Activated CD8-positive, alpha-beta memory T cell treated with anti-CD3 and anti-CD28 coated beads, Interleukin-2, amount 50 U/mL, for 1 hour (primary cell): Measurements from ENCODE around the gene HMCN2.

Experiments
- DNase-seq: peaks from one replicate; pipeline ENCODE4 v3.0.0-alpha.2; 2020; ENCODE audit errors: extremely low read depth

The HMCN2 gene

GRCh38 chr9:130364619-130365322, 99.2 kb downstream of the HMCN2 start:
- no peak for DNase-seq

- DNase-seq, result no peak
These were observed 99.8 kb downstream of the HMCN2 start for GRCh38 chr9:130365323-130365721.

DNA sequence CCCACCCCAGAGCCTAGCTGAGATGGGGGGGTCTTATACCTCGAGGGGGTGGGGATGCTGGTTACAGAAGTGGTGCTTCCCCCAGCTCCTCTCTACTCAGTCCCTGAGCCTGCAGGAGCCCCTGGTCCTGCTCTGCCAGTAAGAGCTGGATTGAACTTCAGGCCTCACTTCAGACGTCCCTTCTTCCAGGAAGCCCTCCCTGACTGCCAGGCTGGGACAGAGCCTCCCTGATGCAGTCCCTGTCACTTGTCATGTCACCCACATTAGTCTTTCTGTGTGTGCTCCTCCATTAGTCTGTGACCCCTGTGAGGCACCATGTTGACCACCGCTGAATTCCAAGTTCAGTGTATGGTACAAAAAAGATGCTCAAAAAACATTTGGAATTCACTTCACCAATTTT, 100.5 kb downstream of the HMCN2 start:
- no peak for DNase-seq

- no peak for DNase-seq
These were observed 101.5 kb downstream of the HMCN2 start for GRCh38 chr9:130366888-130367550.

DNA sequence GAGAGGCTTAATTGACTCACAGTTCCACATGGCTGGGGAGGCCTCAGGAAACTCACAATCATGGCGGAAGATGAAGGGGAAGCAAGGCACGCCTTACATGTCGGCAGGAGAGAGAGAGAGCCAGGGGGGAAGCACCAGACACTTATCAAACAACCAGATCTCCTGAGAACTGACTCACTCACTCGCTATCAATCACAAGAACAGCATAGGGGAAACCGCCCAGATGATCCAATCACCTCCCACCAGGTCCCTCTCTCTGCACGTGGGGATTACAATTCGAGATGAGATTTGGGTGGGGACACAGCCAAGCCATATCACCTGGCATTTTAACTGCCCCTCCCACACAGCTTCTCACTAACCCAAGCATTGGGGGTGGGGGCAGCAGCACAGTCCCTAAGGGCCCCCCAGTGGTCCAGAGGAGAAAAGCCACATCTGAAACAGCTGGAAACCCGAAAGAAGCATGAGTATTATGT, 103.1 kb downstream of the HMCN2 start:
- DNase-seq, result no peak

DNA sequence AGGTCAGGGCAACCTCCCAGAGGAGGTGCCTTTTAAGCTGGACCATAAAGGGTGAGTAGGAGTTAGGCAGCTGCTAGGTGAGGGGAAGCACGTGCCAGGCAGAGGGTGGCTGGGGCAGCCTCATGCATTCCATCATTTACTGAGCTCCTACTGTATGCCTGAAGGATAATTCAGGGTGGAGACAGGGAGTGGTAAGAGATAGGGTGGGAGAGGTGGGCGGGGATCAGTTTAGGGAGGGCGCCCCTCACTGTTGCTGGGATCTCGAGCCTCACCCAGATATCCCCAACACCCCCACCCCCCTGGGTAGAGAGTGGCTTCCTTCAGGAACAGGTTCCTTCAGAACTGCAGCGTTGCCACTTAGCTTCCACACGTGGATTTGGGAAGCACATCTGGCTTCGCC, 104.7 kb downstream of the HMCN2 start:
- no peak for DNase-seq

DNA sequence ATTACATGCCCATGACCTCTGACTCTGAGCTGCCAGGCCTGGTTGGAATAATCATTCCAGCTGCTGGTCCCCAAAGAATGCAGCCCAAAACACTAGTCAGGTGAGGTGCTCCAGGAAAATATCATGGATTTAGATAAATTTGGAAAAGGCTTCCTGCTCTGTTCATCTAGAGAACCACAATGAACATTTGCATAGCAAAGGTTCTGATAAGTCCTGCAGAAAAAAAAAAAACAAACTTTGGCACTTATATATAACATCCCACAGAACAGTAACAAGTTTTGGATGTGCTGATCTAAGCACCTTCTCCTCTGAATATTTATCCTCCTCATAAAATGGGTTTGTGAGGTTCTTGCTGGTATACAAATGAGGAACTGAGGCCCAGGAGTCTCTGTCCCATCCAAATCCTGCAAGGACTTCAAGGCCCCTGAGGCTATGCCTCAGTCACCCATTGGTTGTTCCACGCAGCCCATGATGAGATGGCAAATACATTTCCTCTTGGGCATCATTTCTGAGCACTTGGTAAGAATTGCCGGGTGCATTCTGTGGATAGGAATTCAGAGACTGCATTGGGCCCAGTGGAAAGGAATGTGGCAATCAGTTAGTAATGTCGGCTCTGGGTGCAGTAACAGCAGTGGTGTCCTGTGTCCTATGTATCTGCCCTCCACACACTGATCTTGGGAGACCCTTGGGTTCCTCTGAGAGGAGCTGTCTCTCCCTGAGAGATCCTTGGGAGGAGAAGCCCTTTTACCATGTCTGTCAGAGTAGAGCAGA, 105.8 kb downstream of the HMCN2 start:
- DNase-seq, result no peak

GRCh38 chr9:130372057-130372456, 106.5 kb downstream of the HMCN2 start:
- no peak for DNase-seq

DNA sequence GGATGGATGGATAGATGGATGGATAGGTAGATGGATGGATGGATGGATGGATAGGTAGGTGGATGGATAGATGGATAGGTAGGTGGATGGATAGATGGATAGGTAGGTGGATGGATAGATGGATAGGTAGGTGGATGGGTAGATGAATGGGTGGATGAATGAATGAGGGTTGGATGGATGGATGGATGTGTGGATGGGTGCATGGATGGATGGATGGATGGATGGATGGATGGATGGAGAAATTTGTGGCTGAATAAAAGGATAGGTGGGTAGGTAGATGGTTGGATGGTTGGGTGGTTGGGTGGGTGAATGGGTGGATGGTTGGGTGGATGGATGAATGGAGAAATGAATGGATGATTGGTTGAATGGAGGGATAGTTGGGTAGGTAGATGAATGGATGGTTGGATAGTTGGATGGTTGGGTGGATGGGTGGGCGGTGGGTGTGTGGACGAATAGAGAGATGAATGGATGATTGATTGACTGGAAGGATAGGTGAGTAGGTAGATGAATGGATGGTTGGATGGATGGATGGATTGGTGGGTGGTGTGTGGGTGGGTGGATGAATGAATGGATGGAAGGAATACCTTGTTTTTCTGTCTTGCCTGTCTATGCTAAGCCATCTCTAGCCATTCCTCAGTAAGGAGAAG, 108.2 kb downstream of the HMCN2 start:
- no peak for DNase-seq

DNA sequence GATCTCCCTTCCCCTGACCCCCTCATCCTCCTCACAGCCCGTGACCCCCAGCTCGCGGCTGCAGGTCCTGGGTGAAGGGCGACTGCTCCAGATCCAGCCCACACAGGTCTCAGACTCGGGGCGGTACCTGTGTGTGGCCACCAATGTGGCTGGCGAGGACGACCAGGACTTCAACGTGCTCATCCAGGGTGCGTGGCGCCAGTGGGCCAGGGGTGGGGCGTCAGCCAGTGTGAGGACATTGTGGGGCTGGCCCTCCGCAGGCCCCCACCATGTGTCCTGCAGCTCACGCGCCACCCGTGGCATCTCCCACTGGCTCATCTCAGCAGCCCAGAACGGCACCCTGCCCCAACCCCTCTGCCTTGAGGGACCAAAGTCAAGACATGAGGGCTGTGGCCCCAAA, 112.1 kb downstream of the HMCN2 start:
- DNase-seq, result no peak

DNA sequence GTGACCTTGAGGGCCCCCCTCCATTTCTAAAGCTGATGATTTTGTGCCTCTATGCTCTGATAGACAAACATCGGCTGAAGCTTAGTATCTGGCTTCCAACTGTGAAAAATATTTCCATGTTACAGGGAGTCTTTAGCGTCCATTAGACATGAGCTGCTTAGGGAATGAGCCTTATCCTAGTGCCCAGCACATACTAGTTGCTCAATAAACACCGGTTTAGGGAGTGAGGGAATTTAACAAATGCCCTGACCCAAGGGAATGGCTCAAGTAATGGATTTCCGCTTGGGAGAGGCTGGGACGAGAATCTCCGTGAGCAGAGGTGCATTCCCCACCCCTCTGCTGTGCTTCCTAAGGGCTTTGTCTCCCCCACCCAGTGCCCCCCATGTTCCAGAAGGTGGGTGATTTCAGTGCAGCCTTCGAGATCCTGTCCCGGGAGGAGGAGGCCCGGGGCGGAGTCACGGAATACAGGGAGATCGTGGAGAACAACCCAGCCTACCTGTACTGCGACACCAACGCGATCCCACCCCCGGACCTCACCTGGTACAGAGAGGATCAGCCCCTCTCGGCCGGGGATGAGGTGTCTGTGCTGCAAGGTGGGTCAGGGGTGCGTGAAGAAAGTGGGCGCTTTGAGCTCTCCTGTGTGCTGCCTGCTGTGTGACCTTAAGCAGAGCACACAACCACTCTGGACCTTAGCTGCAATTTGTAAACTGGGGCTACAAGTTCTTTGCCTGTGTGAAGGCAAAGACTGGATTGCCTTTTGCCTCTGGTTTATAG, 113.5 kb downstream of the HMCN2 start:
- no peak for DNase-seq

GRCh38 chr9:130379649-130379970, 114.0 kb downstream of the HMCN2 start:
- DNase-seq, result no peak

DNA sequence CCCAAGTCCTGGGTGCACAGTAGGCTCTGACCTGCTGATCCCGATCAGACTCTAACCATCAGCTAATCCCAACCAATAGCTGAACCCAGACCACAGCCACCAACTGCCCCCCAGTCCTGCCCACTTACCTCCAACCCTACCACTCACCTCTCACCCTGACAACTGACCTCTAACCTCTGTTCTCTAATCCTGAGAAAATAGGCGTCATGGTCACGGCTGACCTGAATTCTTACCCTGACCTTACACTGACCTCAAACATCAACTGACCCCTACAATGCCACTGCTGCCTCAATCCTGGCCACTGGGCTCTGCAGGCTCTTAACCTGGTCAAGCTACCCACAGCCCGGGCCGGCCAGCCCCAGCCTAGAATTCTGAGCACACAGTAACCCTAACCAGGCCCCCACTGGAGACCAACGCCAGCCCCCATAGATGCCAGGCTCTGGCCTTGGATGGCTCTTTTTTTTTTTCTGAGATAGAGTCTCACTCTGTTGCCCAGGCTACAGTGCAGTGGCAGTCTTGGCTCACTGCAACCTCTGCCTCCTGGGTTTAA, 115.4 kb downstream of the HMCN2 start:
- no peak for DNase-seq

DNA sequence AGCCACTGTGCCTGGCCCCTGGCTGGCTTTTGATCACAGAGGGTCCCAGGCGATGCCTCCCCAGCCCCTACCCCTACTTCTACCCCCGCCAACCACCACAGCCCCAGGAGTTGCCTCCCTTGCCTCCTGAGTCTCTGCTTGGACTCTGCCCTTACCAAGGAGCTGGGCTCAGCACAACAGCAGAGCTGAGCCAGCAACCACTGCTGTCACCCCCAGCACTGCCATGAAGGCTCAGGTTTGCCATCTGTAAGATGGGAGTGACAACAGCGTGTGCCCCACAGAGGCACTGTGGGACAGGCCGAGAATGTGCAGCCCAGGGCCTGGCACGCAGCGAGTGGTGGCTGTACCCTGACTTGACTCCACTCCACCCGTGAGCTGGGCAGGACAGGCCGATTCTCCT, 116.1 kb downstream of the HMCN2 start:
- no peak for DNase-seq

DNA sequence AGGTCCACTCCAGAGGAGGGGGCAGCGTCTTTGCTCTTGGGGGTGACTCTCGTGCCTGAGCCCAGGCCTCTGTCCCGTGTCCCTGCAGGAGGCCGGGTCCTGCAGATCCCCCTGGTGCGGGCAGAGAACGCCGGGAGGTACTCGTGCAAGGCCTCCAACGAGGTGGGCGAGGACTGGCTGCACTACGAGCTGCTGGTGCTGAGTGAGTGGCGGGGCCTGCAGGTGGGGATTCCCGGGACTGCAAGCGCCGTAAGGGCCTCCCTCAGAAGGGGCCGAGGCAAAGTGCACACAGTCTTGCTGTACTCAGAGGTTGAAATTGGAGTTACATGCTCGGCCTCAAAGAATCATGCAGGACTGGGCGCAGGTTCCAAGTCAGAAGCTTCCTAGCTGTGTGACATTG, 116.5 kb downstream of the HMCN2 start:
- no peak for DNase-seq

DNA sequence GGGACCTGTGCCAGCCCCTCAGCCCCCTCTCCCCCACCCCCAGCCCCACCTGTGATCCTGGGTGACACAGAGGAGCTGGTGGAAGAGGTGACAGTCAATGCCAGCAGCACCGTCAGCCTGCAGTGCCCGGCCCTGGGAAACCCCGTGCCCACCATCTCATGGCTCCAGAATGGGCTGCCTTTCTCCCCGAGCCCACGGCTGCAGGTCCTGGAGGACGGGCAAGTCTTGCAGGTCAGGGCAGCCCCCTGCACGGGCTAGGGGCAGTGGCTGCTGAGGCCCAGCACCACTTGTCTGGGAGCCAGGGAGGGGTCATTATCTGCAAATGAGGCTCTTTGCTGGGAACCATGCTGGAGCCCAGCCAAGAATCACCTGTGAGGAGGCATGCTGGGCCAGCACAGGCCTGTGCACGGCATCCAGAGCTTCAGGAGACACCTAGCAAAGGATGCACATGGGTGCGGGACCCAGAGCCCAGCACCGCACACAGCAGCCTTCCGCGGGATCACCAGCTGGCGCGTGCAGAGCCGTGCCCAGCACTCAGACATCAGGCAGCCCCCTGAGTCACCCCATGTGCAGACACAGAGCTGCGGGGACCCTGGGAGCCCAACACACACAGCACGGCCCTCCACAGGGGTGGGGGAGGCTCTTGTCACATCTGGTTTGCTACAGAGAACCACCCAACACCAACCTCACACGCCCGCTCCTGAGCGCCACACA, 117.2 kb downstream of the HMCN2 start:
- no peak for DNase-seq

- no peak for DNase-seq
These were observed 117.8 kb downstream of the HMCN2 start for GRCh38 chr9:130383350-130383715.

DNA sequence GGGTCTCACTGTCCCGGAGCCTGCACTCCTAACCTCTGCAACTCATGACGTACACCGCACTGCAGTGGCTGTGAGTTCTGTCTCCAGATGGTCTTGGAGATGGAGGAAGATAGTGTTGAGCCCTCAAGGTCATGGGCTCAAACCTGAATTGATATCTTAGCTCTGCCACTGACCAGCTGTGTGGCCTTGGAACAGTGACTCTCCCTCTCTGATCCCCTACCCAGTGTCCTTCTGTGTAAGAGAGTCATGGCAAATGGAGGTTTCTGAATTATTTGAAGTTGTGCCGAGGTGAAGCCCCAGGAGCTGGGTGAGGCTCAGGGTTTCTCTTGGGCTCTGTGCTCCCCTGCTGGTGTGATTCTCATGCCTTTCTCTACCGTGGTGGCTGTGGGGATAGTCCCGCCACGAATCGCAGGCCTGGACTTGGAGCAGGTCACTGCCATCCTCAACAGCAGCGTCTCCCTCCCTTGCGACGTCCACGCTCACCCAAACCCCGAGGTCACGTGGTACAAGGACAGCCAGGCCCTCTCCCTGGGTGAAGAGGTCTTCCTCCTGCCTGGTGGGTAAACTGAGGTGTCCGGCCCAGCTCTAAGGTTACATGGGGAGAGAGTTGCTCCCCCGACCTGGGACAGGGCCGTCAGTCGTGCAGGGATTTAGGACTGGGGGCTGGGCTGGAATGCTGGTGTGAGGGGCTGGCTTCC, 118.6 kb downstream of the HMCN2 start:
- DNase-seq, result no peak

- no peak for DNase-seq
These were observed 119.7 kb downstream of the HMCN2 start for GRCh38 chr9:130385257-130385656.

DNA sequence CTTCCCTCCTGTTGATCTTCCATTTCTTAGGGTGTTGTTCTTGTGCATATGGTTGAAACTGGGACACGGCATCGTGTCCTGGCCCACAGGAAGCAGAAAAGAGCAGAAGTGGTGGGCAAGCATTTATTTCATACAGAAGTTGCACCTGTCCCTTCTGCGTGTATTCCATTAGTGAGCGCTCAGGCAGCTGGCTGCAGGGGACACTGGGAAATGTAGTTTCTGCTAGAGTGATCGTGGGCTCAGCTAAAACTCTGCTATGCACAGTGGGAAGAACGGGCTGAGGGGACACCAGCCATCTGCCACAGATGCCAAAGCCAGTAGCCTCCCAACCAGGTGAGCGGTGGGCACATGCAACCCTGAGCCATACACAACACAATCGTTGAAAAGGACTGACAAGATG, 121.8 kb downstream of the HMCN2 start:
- DNase-seq, result no peak
